Subcutaneous adipose tissue (tissue), 4 donors: ENCODE measurements around the gene EPC2. TPM values are rescaled to one million over a fixed set of nuclear protein-coding genes. Genes with fewer than 3 reads are reported as not detected.

Experiments
- CTCF ChIP-seq: fragments of 450-650 bp; IDR thresholded peaks from one replicate; pipeline ENCODE4 v1.5.1; 2016; ENCODE audit warnings: low read depth, mild to moderate bottlenecking, control low read depth, antibody characterized with exemption, moderate library complexity
- total RNA-seq, 4 donors: library from RNA; depleted of rRNA; stranded (reverse); fragments of >200 nt; gene quantifications; one replicate each; pipeline ENCODE4 v1.1.0, GENCODE V29; 2016

EPC2 gene
- total RNA-seq, 4 donors from 2014 or later = 26.2 to 56.1 (median 30.9) TPM

DNA sequence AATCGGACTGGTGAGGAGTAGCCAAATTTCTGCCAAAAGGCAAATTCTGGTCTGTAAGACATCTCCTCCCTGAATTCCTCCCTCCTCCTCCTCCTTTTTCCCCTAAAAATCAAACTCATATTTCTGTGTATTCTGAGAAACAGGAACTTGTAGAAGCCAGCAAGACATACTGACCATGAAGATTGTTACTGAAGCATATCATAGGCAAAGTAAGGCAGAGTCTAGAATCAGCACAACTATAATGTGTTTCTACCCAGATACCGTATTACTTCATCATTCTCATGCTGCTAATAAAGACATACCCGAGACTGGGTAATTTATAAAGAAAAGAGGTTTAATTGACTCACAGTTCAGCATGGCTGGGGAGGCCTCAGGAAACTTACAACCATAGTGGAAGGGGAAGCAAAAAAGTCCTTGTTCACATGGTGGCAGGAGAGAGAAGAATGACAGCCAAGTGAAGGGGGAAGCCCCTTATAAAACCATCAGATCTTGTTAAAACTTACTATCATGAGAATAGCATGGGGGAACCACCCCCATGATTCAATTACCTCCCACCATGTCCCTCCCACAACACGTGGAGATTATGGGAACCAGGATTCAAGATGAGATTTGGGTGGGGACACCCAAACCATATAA lies 24.9 kb upstream of the EPC2 start:
- TF ChIP-seq CTCF = no peak

DNA sequence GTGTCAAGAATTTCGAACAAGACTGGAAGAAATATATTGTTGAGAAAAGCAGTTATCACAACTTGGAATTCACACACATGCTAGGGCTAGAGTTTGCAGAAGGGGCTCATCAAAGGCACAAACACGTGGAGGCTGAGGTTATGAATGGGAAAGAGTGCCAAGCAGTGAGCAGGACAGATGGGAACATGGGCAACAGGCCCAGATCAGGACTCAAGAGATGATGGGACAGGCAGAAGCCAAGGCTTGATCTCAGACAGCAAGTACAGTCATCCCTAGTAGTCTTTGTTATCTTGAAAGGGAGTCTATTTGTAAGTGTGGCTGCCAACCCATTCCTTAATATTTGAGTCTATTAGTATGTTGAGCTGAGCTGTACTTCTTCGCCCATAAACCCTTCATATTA lies 22.2 kb upstream of the EPC2 start:
- TF ChIP-seq CTCF = no peak

DNA sequence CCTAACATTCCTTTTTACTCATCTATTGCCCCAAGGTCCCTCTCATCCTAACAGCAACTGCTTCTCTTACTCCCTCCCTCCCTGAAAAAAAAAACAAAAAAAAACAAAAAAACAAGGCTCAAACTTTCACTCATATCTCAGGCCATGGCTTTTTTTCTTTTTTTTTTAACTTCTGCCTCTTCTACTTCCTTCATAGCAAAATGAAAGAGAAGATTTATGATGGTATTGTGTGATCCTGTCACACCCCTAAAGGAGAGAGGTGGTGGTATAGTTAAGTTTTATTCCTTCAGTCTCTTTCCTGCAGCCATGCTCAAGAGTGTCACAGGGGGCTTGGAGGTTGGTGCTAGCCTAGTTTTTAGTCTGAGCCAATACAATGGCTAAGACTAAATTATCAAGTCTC lies 21.5 kb upstream of the EPC2 start:
- no peak for TF ChIP-seq CTCF

DNA sequence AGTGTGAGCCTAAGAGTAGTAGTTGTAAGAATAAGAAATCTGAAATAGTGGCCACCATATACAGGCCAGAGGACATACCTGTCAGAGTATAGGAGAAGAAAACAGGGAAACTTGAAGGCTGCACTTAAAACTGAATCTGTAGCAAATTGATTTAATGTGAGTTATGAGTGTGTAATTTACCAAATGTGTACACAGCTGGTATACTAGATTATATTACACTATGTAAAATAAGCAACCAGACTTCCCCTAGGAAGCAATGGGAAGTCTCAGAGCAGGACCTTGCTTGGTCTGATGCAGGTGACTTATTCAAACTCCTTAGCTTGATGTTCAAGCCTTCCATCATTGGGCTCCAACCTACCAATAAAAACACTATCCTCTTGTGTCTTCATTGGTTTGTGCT lies 17.3 kb upstream of the EPC2 start:
- no peak for TF ChIP-seq CTCF

- no peak for TF ChIP-seq CTCF
These were observed 9.8 kb upstream of the EPC2 start for GRCh38 chr2:148634749-148635148.

DNA sequence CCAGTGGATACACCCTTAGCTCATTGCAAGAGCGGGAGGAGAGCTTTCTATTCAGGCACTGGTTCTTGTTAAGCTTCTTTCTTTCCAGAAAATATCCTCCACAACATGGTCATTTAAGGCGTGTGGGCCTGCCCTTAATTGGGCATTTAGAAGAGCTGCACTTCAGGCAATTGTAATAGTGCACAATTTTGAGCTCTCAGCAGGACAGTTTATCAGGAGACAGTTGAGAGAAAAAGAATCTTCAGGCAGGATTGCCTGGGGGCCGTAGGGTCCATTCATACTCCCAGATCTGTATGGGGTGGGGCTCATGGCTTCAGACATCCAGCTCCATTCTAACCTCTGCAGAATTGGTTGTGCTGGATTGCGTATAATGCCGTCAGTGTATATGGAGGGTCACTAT lies 6.0 kb upstream of the EPC2 start:
- TF ChIP-seq CTCF = no peak

DNA sequence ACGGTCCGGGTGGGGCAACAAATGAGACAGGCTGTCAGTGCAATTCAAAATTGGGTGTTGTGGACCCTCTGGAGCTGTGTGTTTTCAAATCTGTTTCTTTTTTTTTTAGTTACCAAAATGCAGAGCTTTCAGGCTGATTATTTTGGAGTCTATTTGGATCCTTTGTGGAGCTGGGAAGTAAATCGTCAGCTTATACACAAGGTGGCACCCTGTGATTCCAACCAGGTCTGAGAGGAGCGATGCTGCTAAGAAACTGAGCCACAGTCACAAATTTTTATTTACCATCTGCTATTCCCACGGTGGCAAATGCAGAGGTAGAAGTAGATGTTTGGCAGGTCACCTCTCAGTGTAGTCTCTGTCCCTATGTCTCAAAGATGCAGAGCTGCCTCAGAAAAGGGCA lies 3.8 kb upstream of the EPC2 start:
- no peak for TF ChIP-seq CTCF
